HG03342 (cell line): ENCODE data around the gene ARPC1B.
"Not testable (repeated sequence)": the region's sequence is repeated elsewhere in the genome, so short reads cannot be mapped to it uniquely, and the experiment has no call there.

Experiments
- ATAC-seq: cut with Tn5 transposase; IDR thresholded peaks from one replicate; pipeline ENCODE4 v1.9.1; 2021; ENCODE audit warnings: mild to moderate bottlenecking, moderate library complexity; ENCODE audit not compliant: unreplicated experiment

The ARPC1B gene

GRCh38 chr7:99387239-99387635 lies 12.7 kb downstream of the ARPC1B start:
- ATAC-seq: not testable (repeated sequence)

GRCh38 chr7:99387912-99388311 lies 13.4 kb downstream of the ARPC1B start:
- ATAC-seq: no peak

- ATAC-seq: no peak
These were observed 15.2 kb downstream of the ARPC1B start for GRCh38 chr7:99389772-99390171.

- no peak for ATAC-seq
These were observed 16.5 kb downstream of the ARPC1B start for GRCh38 chr7:99390941-99391602.

GRCh38 chr7:99392046-99392445 lies 17.5 kb downstream of the ARPC1B start:
- no peak for ATAC-seq

GRCh38 chr7:99392659-99393354 lies 18.3 kb downstream of the ARPC1B start:
- no peak for ATAC-seq

GRCh38 chr7:99393355-99394187 lies 19.0 kb downstream of the ARPC1B start:
- no peak for ATAC-seq

GRCh38 chr7:99394188-99394502 lies 19.6 kb downstream of the ARPC1B start:
- ATAC-seq: no peak

GRCh38 chr7:99395616-99396327 lies 21.2 kb downstream of the ARPC1B start:
- ATAC-seq: no peak

GRCh38 chr7:99396418-99397296 lies 22.1 kb downstream of the ARPC1B start:
- no peak for ATAC-seq

GRCh38 chr7:99397297-99397983 lies 22.9 kb downstream of the ARPC1B start:
- ATAC-seq: no peak

GRCh38 chr7:99398891-99399445 lies 24.4 kb downstream of the ARPC1B start:
- ATAC-seq: no peak

GRCh38 chr7:99399597-99399996 lies 25.1 kb downstream of the ARPC1B start:
- ATAC-seq: no peak

GRCh38 chr7:99402854-99403253 lies 28.3 kb downstream of the ARPC1B start:
- no peak for ATAC-seq

- ATAC-seq: no peak
These were observed 29.2 kb downstream of the ARPC1B start for GRCh38 chr7:99403764-99404163.

- ATAC-seq: no peak
These were observed 29.9 kb downstream of the ARPC1B start for GRCh38 chr7:99404235-99404976.

- no peak for ATAC-seq
These were observed 30.4 kb downstream of the ARPC1B start for GRCh38 chr7:99404977-99405320.

- no peak for ATAC-seq
These were observed 32.0 kb downstream of the ARPC1B start for GRCh38 chr7:99406557-99406956.

GRCh38 chr7:99407872-99408378 lies 33.4 kb downstream of the ARPC1B start:
- ATAC-seq: no peak
